Psoas muscle (tissue), 8 donors: ENCODE results near the gene AP2A1. TPM values are rescaled to one million over a fixed set of nuclear protein-coding genes. Genes with fewer than 3 reads are reported as not detected.

Experiments
- ATAC-seq, 4 donors: fragments of 200-7000 bp; cut with Tn5 transposase; one replicate each; pipeline ENCODE4 v1.9.1; 2020; ENCODE audit warnings: moderate library complexity in 3 of 4, mild to moderate bottlenecking in 2 of 4
- DNase-seq, 2 donors: peaks; one replicate each; pipeline ENCODE4 v3.0.0-alpha.2; 2020
- H3K27ac ChIP-seq: fragments of 200-600 bp; one replicate; pipeline ENCODE4 v1.8.0; 2022
- H3K27me3 ChIP-seq, 3 donors: fragments of 200-600 bp in 1 of 3; one replicate each; pipeline versions ENCODE4 v1.6.1 to v1.8.0; 2013 to 2022; ENCODE audit warnings: low read length in 2 of 3, mild to moderate bottlenecking in 2 of 3, moderate library complexity in 1 of 3; ENCODE audit not compliant: insufficient read depth in 3 of 3
- H3K36me3 ChIP-seq, 2 donors: fragments of 200-600 bp in 1 of 2; one replicate each; pipeline versions ENCODE4 v1.6.1 to v1.8.0; 2013 to 2022; ENCODE audit warnings: low read depth in 1 of 2, mild to moderate bottlenecking in 1 of 2, moderate library complexity in 1 of 2; ENCODE audit not compliant: insufficient read depth in 1 of 2
- H3K4me1 ChIP-seq: fragments of 200-600 bp; one replicate; pipeline ENCODE4 v1.8.0; 2022
- H3K4me3 ChIP-seq: fragments of 200-600 bp; one replicate; pipeline ENCODE4 v1.8.0; 2022; ENCODE audit warnings: mild to moderate bottlenecking
- H3K9me3 ChIP-seq: fragments of 200-600 bp; one replicate; pipeline ENCODE4 v1.8.0; 2022
- WGBS, 3 donors: extraction: QIAGEN DNeasy Blood & Tissue Kit; methylation state at CpG; one replicate each; pipeline versions ENCODE4 v1.1.6 to v1.1.7; 2013; 5-methylcytosine and 5-hydroxymethylcytosine counted together
- intact Hi-C, 2 donors: fragments of 100-400 bp; cut with DNase I; formaldehyde crosslinking; loops; one replicate each; pipeline versions ENCODE4 v1.11.0 to v1.14.2; 2022
- polyA plus RNA-seq, 3 donors: library from polyadenylated mRNA; stranded (reverse); fragments of 200-250 nt; gene quantifications; one replicate each; pipeline ENCODE4 v1.2.3, GENCODE V29; 2013
- total RNA-seq, 4 donors: library from RNA; stranded (reverse); fragmentation: NEBNext Ultra II Directional in 2 of 4; extraction: Animal tissue kit (Norgen Biotek cat#: 25700) in 2 of 4; gene quantifications; one replicate each; pipeline versions ENCODE4 v1.2.1 to v1.2.4, GENCODE V29; 2021 to 2023
- TF ChIP-seq, protein P1 (sequence below): fragments of 200-600 bp; IDR thresholded peaks from one replicate; pipeline ENCODE4 v1.8.0; 2022; ENCODE audit warnings: antibody characterized with exemption
- donor health status: healthy with polysubstance abuse.
- donor health status: DM: no; HTN: no; CAD: no; lungs with moderate emphysema.
- donor health status: Bipolar disorder and iron deficiency.
- donor health status: healthy.
- donor health status: DM: yes; HTN: yes; CAD: no.
- donor health status: DM: no; HTN: no; CAD: no.
- donor health status: DM: no; HTN: no; CAD: no.
- donor health status: DM: yes; HTN: yes; CAD: no.

Gene AP2A1
- total and polyA plus RNA-seq, 7 donors = 58.2 to 102 (median 81.0) TPM

DNA sequence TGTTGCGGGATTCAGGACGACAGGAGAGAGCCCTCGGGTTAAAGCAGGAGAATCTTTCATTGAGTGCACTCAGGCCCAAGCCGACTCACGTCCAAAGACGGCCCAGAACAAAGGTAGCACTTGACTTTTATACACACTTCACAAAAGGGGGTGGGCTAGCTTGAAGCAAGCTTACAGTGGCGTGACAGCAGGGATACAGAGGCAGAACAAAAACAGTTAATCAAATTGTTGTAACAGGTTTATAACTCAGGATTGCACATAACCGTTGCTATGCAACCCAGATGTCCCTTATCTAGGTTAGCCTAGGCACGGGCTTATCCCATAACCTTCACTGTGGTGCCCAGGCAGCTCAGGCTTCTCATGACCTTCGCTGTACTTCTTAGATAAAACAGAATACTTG lies 53.3 kb downstream of the AP2A1 start:
- H3K27me3 ChIP-seq = no peaks in the 10 kb centered on the region
- TF ChIP-seq, protein P1, sequence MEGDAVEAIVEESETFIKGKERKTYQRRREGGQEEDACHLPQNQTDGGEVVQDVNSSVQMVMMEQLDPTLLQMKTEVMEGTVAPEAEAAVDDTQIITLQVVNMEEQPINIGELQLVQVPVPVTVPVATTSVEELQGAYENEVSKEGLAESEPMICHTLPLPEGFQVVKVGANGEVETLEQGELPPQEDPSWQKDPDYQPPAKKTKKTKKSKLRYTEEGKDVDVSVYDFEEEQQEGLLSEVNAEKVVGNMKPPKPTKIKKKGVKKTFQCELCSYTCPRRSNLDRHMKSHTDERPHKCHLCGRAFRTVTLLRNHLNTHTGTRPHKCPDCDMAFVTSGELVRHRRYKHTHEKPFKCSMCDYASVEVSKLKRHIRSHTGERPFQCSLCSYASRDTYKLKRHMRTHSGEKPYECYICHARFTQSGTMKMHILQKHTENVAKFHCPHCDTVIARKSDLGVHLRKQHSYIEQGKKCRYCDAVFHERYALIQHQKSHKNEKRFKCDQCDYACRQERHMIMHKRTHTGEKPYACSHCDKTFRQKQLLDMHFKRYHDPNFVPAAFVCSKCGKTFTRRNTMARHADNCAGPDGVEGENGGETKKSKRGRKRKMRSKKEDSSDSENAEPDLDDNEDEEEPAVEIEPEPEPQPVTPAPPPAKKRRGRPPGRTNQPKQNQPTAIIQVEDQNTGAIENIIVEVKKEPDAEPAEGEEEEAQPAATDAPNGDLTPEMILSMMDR = no peak
- intact Hi-C loops = no loop called here
- DNase-seq (no peak), ATAC-seq (no peak)
- no peak overlapping the region for H3K4me3 ChIP-seq
- H3K27ac ChIP-seq = peak overlapping the region; percentile 92
- peaks cover 0 to 40% of the 10 kb centered on the region in 2 donors for H3K36me3 ChIP-seq
- no peaks in the 10 kb centered on the region for H3K9me3 ChIP-seq
- WGBS, 3 donors = 71 to 80% (median 76%) methylated on average over 10 of the region's 10 CpGs
- H3K4me1 ChIP-seq = peaks cover 20% of the 10 kb centered on the region

DNA sequence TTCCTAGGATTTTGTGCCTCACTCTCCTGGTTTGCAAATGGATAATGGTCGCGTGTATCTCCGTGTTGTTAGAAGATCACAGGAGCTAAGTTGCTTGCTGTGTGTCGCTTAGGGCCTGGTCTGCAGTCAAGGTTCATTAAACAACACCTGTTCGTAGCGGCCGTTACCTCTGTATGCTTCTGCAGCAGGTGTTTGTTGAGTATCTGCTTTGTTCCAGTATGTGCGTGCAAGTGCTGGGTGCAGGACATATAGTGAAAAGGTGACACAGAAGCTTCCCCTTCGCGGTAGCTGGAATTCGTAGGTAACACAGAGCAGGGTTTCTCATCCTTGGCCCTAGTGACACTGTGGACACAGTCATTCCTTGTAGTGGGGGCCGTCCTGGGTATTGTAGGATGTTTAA lies 56.7 kb downstream of the AP2A1 start:
- 78 to 84% (median 82%) methylated on average over 12 of the region's 12 CpGs for WGBS, 3 donors
- TF ChIP-seq, protein P1 = no peak
- Histone ChIP-seq H3K4me3 (no peak overlapping the region), H3K9me3 (no peaks in the 10 kb centered on the region), H3K27ac (no peak overlapping the region), H3K4me1 (peaks cover 17% of the 10 kb centered on the region), H3K27me3 (no peaks in the 10 kb centered on the region), H3K36me3 (peaks cover 0 to 58% of the 10 kb centered on the region in 2 donors)
- DNase-seq (no peak), ATAC-seq (no peak)
- intact Hi-C loops = no loop called here

DNA sequence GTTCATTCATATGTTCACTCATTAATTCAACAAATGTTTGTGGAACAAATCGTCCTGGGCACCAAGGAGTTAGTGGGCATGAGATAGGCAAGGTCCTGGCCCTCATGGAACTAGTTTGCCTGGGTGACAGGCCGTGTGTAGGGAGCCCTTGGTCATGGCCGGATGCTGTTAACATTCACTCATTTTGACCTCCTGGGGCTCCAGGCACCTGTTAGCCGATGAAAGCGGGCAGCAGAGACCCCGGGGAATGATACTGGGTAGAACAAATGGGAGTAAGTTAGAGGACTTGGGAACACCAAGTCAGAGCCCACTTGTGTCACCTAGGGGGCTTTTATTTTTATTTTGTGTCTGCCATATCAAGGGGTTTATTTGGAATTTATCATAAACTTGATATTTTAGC lies 57.9 kb downstream of the AP2A1 start:
- Histone ChIP-seq H3K4me3 (no peak overlapping the region), H3K27me3 (no peaks in the 10 kb centered on the region), H3K36me3 (peaks cover 0 to 59% of the 10 kb centered on the region in 2 donors), H3K27ac (no peak overlapping the region), H3K9me3 (no peaks in the 10 kb centered on the region), H3K4me1 (peaks cover 23% of the 10 kb centered on the region)
- ATAC-seq = no peak
- DNase-seq = no peak
- WGBS, 3 donors = 75 to 87% (median 77%) methylated on average over 6 of the region's 6 CpGs
- TF ChIP-seq, protein P1 = no peak
- intact Hi-C loops = no loop called here

DNA sequence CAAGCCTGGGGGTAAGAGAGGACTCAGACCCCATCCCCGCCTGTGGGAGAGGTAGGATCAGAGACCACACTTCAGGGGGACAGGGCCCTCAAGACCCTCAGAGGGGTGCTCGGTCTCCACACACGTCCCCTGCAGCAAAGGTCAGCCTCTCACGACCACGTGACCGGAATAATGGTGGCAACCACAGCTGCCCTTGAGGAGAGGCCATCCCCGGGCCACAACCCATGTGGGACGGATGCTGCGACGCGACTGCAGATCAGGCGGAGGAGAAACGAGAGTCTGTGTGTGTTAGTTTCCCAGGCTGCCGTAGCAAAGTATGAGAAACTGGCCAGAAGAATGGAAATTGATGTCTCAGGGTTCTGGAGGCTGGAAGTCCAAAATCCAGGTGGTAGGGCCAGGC lies 60.2 kb downstream of the AP2A1 start:
- 86 to 92% (median 89%) methylated on average over 14 of the region's 14 CpGs for WGBS, 3 donors

More for the DNA sequence above, 60.2 kb downstream of the AP2A1 start:
- Histone ChIP-seq H3K36me3 (peaks cover 0 to 65% of the 10 kb centered on the region in 2 donors), H3K4me3 (no peak overlapping the region), H3K4me1 (peaks cover 13% of the 10 kb centered on the region), H3K27ac (peak overlapping the region; percentile 41), H3K9me3 (no peaks in the 10 kb centered on the region), H3K27me3 (no peaks in the 10 kb centered on the region)
- TF ChIP-seq, protein P1 = no peak
- no peak for ATAC-seq
- DNase-seq = no peak
- intact Hi-C loops = no loop called here
